NB4 (cell line): ENCODE results near the gene DLG3.
"Not testable (repeated sequence)": the region's sequence is repeated elsewhere in the genome, so short reads cannot be mapped to it uniquely, and the experiment has no call there.

Source experiments
- MYC ChIP-seq: IDR thresholded peaks from 2 replicates; pipeline ENCODE4 v1.6.1; 2011; ENCODE audit warnings: low read depth, low read length
- TF ChIP-seq, protein P1 (sequence below): IDR thresholded peaks from one replicate; pipeline ENCODE4 v1.5.1; 2012; ENCODE audit warnings: low read depth, low read length

DNA sequence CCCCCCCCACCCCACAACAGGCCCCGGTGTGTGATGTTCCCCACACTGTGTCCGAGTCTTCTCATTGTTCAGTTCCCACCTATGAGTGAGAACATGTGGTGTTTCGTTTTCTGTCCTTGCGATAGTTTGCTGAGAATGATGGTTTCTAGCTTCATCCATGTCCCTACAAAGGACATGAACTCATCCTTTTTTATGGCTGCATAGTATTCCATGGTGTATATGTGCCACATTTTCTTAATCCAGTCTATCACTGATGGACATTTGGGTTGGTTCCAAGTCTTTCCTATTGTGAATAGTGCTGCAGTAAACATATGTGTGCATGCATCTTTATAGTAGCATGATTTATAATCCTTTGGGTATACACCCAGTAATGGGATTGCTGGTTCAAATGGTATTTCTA lies 70.6 kb downstream of the DLG3 start:
- TF ChIP-seq, protein P1, sequence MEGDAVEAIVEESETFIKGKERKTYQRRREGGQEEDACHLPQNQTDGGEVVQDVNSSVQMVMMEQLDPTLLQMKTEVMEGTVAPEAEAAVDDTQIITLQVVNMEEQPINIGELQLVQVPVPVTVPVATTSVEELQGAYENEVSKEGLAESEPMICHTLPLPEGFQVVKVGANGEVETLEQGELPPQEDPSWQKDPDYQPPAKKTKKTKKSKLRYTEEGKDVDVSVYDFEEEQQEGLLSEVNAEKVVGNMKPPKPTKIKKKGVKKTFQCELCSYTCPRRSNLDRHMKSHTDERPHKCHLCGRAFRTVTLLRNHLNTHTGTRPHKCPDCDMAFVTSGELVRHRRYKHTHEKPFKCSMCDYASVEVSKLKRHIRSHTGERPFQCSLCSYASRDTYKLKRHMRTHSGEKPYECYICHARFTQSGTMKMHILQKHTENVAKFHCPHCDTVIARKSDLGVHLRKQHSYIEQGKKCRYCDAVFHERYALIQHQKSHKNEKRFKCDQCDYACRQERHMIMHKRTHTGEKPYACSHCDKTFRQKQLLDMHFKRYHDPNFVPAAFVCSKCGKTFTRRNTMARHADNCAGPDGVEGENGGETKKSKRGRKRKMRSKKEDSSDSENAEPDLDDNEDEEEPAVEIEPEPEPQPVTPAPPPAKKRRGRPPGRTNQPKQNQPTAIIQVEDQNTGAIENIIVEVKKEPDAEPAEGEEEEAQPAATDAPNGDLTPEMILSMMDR: not testable (repeated sequence)
- not testable (repeated sequence) for TF ChIP-seq MYC
